ENCODE data around the gene MYL10.

DNA sequence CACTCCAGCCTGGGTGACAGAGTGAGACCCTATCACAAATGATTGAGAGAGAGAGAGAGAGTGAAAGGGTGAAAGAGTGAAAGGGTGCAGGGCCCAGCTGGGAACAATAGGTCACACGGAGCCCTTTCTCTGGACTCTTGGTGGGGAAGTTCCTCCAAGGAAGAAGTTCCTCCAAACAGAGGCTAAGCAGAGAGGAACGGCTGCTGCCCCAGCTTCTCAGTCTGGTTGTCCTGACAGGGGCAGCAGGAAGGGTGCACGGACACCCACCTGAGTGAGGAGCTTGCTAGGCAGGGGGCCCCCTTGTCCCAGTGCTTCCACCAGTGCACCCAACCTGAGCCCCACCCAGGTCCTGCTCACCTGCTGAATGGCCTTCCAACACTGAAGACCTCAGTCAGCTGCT, 38.8 kb upstream of the MYL10 start:
- TF ChIP-seq, protein P1, sequence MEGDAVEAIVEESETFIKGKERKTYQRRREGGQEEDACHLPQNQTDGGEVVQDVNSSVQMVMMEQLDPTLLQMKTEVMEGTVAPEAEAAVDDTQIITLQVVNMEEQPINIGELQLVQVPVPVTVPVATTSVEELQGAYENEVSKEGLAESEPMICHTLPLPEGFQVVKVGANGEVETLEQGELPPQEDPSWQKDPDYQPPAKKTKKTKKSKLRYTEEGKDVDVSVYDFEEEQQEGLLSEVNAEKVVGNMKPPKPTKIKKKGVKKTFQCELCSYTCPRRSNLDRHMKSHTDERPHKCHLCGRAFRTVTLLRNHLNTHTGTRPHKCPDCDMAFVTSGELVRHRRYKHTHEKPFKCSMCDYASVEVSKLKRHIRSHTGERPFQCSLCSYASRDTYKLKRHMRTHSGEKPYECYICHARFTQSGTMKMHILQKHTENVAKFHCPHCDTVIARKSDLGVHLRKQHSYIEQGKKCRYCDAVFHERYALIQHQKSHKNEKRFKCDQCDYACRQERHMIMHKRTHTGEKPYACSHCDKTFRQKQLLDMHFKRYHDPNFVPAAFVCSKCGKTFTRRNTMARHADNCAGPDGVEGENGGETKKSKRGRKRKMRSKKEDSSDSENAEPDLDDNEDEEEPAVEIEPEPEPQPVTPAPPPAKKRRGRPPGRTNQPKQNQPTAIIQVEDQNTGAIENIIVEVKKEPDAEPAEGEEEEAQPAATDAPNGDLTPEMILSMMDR (conservative IDR thresholded peaks at IDR 0.05): no peak
- TF ChIP-seq EZH2 (IDR thresholded peaks at IDR 0.05; ENCODE audit: low read depth): no peak
